HEK293 (cell line): ENCODE measurements around the gene ESPNL.

Experiments used
- CTCF ChIP-seq: fragments of 450-650 bp; formaldehyde crosslinking; IDR thresholded peaks from 2 replicates; pipeline ENCODE4 v1.5.1; 2016; ENCODE audit warnings: missing biosample characterization, missing genetic modification characterization
- REST ChIP-seq: fragments of 450-650 bp; formaldehyde crosslinking; IDR thresholded peaks from 2 replicates; pipeline ENCODE4 v1.5.1; 2016; ENCODE audit warnings: missing biosample characterization, missing genetic modification characterization
- ZBTB7A ChIP-seq: fragments of 450-650 bp; formaldehyde crosslinking; IDR thresholded peaks from 2 replicates; pipeline ENCODE4 v1.5.1; 2016; ENCODE audit warnings: low read depth, missing biosample characterization, missing genetic modification characterization
- ZNF138 ChIP-seq: fragments of 450-650 bp; formaldehyde crosslinking; IDR thresholded peaks from 2 replicates; pipeline ENCODE4 v1.5.1; 2016; ENCODE audit warnings: missing biosample characterization, missing genetic modification characterization, borderline replicate concordance
- ZNF416 ChIP-seq: fragments of 450-650 bp; formaldehyde crosslinking; IDR thresholded peaks from 2 replicates; pipeline ENCODE4 v1.5.1; 2016; ENCODE audit warnings: missing biosample characterization, missing genetic modification characterization
- ZNF544 ChIP-seq: fragments of 450-650 bp; formaldehyde crosslinking; IDR thresholded peaks from 2 replicates; pipeline ENCODE4 v1.5.0; 2017; ENCODE audit warnings: missing biosample characterization, missing genetic modification characterization
- ZNF621 ChIP-seq: fragments of 450-650 bp; formaldehyde crosslinking; IDR thresholded peaks from 2 replicates; pipeline ENCODE4 v1.5.1; 2017; ENCODE audit warnings: missing biosample characterization, missing genetic modification characterization
- ZNF623 ChIP-seq: fragments of 450-650 bp; formaldehyde crosslinking; IDR thresholded peaks from 2 replicates; pipeline ENCODE4 v1.5.1; 2016; ENCODE audit warnings: missing biosample characterization, missing genetic modification characterization

- no peak for TF ChIP-seq CTCF (tag by site-specific recombination)
- no peak for TF ChIP-seq ZNF544
- no peak for TF ChIP-seq ZNF416
- TF ChIP-seq ZNF623 (tag by site-specific recombination), result no peak
- no peak for TF ChIP-seq ZNF138 (tag by site-specific recombination)
- no peak for TF ChIP-seq REST
- no peak for TF ChIP-seq ZNF621 (tag by site-specific recombination)
- TF ChIP-seq ZBTB7A (tag by site-specific recombination), result no peak
Observed at GRCh38 chr2:238077292-238077691, 22.8 kb upstream of the ESPNL start.
